Measurements from ENCODE around the gene GALNT9.

GRCh38 chr12:132355742-132356681 lies 26.6 kb upstream of the GALNT9 start:
- TF ChIP-seq CTCF (IDR thresholded peaks at IDR 0.05) (no peak), POLR2A (IDR thresholded peaks at IDR 0.05) (no peak), EP300 (IDR thresholded peaks at IDR 0.05) (no peak), POLR2AphosphoS5 (IDR thresholded peaks at IDR 0.05) (no peak)
